K562 (cell line): ENCODE data around the gene TIGD7. TPM values are rescaled to one million over a fixed set of nuclear protein-coding genes. Genes with fewer than 3 reads are reported as not detected.
A peak's percentile ranks its signal among the peaks of the same experiment; 100 is the strongest.

Source experiments
- ESRRA ChIP-seq: fragments of 450-650 bp; IDR thresholded peaks from 2 replicates; pipeline ENCODE4 v1.6.1; 2014; ENCODE audit warnings: low read depth, mild to moderate bottlenecking, moderate library complexity, borderline replicate concordance
- ESRRB ChIP-seq: fragments of 250-450 bp; sonication (Bioruptor Pico); IDR thresholded peaks from 2 replicates; pipeline ENCODE4 v1.5.0; 2020; ENCODE audit warnings: mild to moderate bottlenecking, moderate library complexity, borderline replicate concordance
- GATAD2B ChIP-seq: fragments of 450-650 bp; IDR thresholded peaks from 2 replicates; pipeline ENCODE4 v1.6.1; 2017; ENCODE audit warnings: mild to moderate bottlenecking, borderline replicate concordance
- GMEB1 ChIP-seq: fragments of 250-450 bp; sonication (Bioruptor Pico); IDR thresholded peaks from 2 replicates; pipeline ENCODE4 v1.4.0; 2020; ENCODE audit warnings: mild to moderate bottlenecking
- PHF20 ChIP-seq: fragments of 450-650 bp; IDR thresholded peaks from 2 replicates; pipeline ENCODE4 v1.6.1; 2018; ENCODE audit not compliant: partially characterized antibody
- POLR2AphosphoS2 ChIP-seq: IDR thresholded peaks from 2 replicates; pipeline ENCODE4 v1.6.1; 2012; ENCODE audit warnings: low read length, improper control_type of control experiment
- STAG1 ChIP-seq: sonication (generic); formaldehyde crosslinking; IDR thresholded peaks from 2 replicates; pipeline ENCODE4 v1.5.0; 2020; ENCODE audit warnings: missing genetic modification reagents, borderline replicate concordance
- TAF9B ChIP-seq: fragments of 450-650 bp; IDR thresholded peaks from 2 replicates; pipeline ENCODE4 v1.6.1; 2018; ENCODE audit warnings: mild to moderate bottlenecking; ENCODE audit not compliant: partially characterized antibody
- TEAD4 ChIP-seq, 2 experiments: sonication (generic) in 1 of 2; formaldehyde crosslinking in 1 of 2; IDR thresholded peaks; 2 replicates each; pipeline versions ENCODE4 v1.6.1 to v1.8.0; 2012 to 2022; ENCODE audit warnings: borderline replicate concordance in 1 of 2, inconsistent platforms in 1 of 2, low read length in 1 of 2, mild to moderate bottlenecking in 1 of 2, missing genetic modification reagents in 1 of 2
- TOE1 ChIP-seq, 2 experiments: fragments of 450-650 bp in 1 of 2; sonication (generic) in 1 of 2; formaldehyde crosslinking in 1 of 2; IDR thresholded peaks; 2 replicates each; pipeline versions ENCODE4 v1.7.1 to v1.8.0; 2016 to 2022; ENCODE audit warnings: borderline replicate concordance in 2 of 2, mild to moderate bottlenecking in 2 of 2, antibody characterized with exemption in 1 of 2, inconsistent platforms in 1 of 2, low read depth in 1 of 2, missing genetic modification reagents in 1 of 2, moderate library complexity in 1 of 2
- XRCC3 ChIP-seq: fragments of 450-650 bp; IDR thresholded peaks from 2 replicates; pipeline ENCODE4 v1.6.1; 2017; ENCODE audit warnings: mild to moderate bottlenecking, moderate library complexity
- ZBTB8A ChIP-seq: fragments of 450-650 bp; IDR thresholded peaks from 2 replicates; pipeline ENCODE4 v1.6.1; 2018; ENCODE audit warnings: mild to moderate bottlenecking, moderate library complexity; ENCODE audit not compliant: partially characterized antibody
- ZNF77 ChIP-seq: fragments of 250-450 bp; sonication (Bioruptor Pico); IDR thresholded peaks from 2 replicates; pipeline ENCODE4 v1.5.0; 2020
- ZNF780A ChIP-seq: fragments of 250-450 bp; sonication (Bioruptor Pico); IDR thresholded peaks from 2 replicates; pipeline ENCODE4 v1.5.0; 2021; ENCODE audit warnings: mild to moderate bottlenecking
- ZNF785 ChIP-seq: fragments of 250-450 bp; sonication (Bioruptor Pico); IDR thresholded peaks from 2 replicates; pipeline ENCODE4 v1.4.0; 2020; ENCODE audit warnings: mild to moderate bottlenecking
- ZNF79 ChIP-seq: fragments of 250-450 bp; sonication (Bioruptor Pico); IDR thresholded peaks from 2 replicates; pipeline ENCODE4 v1.4.0; 2020; ENCODE audit warnings: low read depth, mild to moderate bottlenecking, moderate library complexity
- polyA plus RNA-seq, 8 experiments: library from polyadenylated mRNA; depleted of rRNA in 4 of 8; stranded (reverse) in 5 of 8; unstranded in 3 of 8; fragments of >200 nt; fragmentation: Nextera tagmentation in 2 of 8; fragmentation: Illumina TruSeq in 1 of 8; extraction: Ambion mirVana in 2 of 8; extraction: Trizol in 1 of 8; gene quantifications; 2 replicates each; pipeline versions ENCODE4 v1.2.1 to v1.2.3, GENCODE V29; 2011 to 2014; ENCODE audit warnings: inconsistent platforms in 1 of 8, missing spikeins in 1 of 8
- total RNA-seq, 7 experiments: library from RNA; depleted of rRNA in 6 of 7; stranded (reverse); fragments of >200 nt in 6 of 7; fragmentation: Illumina TruSeq in 2 of 7; extraction: Trizol in 2 of 7; gene quantifications; 2 replicates each; pipeline versions ENCODE4 v1.2.1 to v1.2.3, GENCODE V29; 2011 to 2021; ENCODE audit warnings: low replicate concordance in 1 of 7
- TF ChIP-seq, protein P1 (sequence below): fragments of 250-450 bp; sonication (Bioruptor Pico); IDR thresholded peaks from 2 replicates; pipeline ENCODE4 v1.4.0; 2020; ENCODE audit warnings: mild to moderate bottlenecking, moderate library complexity

TIGD7 gene
- total and polyA plus RNA-seq, 9 of the 15 experiments (the other 6 are each of a cell fraction or from before 2014, with no cell fraction given), result 0.84 to 10.7 (median 6.7) TPM

DNA sequence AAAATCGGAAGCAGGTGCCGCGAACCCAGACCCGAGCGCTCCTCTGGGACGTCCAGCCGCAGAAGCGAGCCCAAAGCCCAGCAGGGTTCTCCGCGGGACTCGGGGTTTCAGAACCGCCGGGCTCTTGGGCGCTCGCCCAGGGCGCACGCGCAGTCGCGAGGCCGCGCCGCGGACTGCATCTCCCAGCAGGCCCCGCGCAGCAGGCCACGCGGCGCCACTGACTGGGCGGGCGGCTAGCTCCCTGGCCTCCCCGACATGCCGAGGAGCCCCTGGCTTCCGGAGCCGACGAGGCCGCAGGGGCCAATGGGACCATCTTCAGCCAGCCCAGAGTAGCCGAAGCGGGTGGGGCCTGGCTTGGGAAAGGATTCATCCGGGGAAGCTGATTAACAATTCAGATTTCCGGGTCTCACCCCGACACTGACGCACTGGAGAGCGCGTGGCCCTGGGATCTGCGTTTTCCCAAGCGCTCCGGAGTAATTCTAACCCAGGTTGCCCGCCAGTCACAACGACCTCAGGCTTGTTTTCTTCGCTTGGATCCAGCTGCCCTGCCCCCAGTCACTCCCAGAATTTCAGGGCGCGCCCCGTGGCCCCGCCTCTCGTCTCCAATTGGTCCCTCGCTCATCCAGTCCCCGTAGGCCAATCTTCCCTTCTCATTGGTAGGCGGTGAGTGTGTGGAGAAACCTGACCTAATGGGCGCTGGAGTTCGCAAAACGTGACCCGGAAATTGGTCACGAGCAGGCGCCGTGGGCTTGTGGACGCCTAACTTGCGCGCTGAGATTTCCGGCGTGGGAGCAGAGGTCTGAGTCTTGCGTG lies 22.3 kb downstream of the TIGD7 start, which contains the start of gene ZNF263 (continued):
- TF ChIP-seq ZNF79 (CRISPR knock-in tag) (no peak), ESRRB (CRISPR knock-in tag) (no peak), XRCC3 (no peak), POLR2AphosphoS2 (no peak), PHF20 (peak; percentile 95), STAG1 (CRISPR knock-in tag) (no peak), ZNF77 (CRISPR knock-in tag) (no peak), ZBTB8A (no peak), ZNF780A (CRISPR knock-in tag) (no peak), GMEB1 (peak; percentile 54), TEAD4 (IDR thresholded peaks at IDR 0.05; ENCODE audit: low read length) (no peak), TEAD4 (CRISPR knock-in tag; IDR thresholded peaks at IDR 0.05; ENCODE audit: borderline replicate concordance) (no peak), TAF9B (peak; percentile 59), GATAD2B (peak; percentile 73; the same call in 1 of the 2 replicates), ESRRA (no peak), TOE1 (IDR thresholded peaks at IDR 0.05; ENCODE audit: borderline replicate concordance) (peak; percentile 63; the same call in 1 of the 2 replicates), TOE1 (CRISPR knock-in tag; IDR thresholded peaks at IDR 0.05; ENCODE audit: borderline replicate concordance, low read depth) (0 out of 2 replicates have a peak, but pooled peaks have one; percentile 11), ZNF785 (CRISPR knock-in tag) (no peak)
- TF ChIP-seq, protein P1, sequence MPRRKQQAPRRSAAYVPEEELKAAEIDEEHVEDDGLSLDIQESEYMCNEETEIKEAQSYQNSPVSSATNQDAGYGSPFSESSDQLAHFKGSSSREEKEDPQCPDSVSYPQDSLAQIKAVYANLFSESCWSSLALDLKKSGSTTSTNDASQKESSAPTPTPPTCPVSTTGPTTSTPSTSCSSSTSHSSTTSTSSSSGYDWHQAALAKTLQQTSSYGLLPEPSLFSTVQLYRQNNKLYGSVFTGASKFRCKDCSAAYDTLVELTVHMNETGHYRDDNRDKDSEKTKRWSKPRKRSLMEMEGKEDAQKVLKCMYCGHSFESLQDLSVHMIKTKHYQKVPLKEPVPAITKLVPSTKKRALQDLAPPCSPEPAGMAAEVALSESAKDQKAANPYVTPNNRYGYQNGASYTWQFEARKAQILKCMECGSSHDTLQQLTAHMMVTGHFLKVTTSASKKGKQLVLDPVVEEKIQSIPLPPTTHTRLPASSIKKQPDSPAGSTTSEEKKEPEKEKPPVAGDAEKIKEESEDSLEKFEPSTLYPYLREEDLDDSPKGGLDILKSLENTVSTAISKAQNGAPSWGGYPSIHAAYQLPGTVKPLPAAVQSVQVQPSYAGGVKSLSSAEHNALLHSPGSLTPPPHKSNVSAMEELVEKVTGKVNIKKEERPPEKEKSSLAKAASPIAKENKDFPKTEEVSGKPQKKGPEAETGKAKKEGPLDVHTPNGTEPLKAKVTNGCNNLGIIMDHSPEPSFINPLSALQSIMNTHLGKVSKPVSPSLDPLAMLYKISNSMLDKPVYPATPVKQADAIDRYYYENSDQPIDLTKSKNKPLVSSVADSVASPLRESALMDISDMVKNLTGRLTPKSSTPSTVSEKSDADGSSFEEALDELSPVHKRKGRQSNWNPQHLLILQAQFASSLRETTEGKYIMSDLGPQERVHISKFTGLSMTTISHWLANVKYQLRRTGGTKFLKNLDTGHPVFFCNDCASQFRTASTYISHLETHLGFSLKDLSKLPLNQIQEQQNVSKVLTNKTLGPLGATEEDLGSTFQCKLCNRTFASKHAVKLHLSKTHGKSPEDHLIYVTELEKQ (CRISPR knock-in tag), result no peak
